HFF-Myc (cell line): ENCODE results near the gene IL10RA.

Experiments used
- DNase-seq: peaks from one replicate; pipeline ENCODE4 v3.0.0-alpha.2; 2011; ENCODE audit warnings: low read depth; ENCODE audit errors: extremely low read depth
- H3K4me3 ChIP-seq: replicated peaks from 2 replicates; pipeline ENCODE4 v1.5.1; 2011; ENCODE audit warnings: low read depth, mild to moderate bottlenecking, control low read depth, low read length
- CTCF ChIP-seq: IDR thresholded peaks from 2 replicates; pipeline ENCODE4 v1.5.1; 2012; ENCODE audit warnings: mild to moderate bottlenecking, low read depth, low read length, control low read depth; ENCODE audit errors: missing control alignments

The IL10RA gene

GRCh38 chr11:117997823-117998579 lies 11.8 kb downstream of the IL10RA start:
- TF ChIP-seq CTCF = no peak
- H3K4me3 ChIP-seq = no peak overlapping the region
- no peak for DNase-seq

GRCh38 chr11:117998664-117999353 lies 12.6 kb downstream of the IL10RA start:
- no peak for DNase-seq
- no peak overlapping the region for H3K4me3 ChIP-seq
- TF ChIP-seq CTCF = no peak

GRCh38 chr11:117999354-117999993 lies 13.3 kb downstream of the IL10RA start:
- no peak overlapping the region for H3K4me3 ChIP-seq
- TF ChIP-seq CTCF = no peak
- no peak for DNase-seq

GRCh38 chr11:118000067-118000849 lies 14.1 kb downstream of the IL10RA start:
- DNase-seq = no peak
- no peak overlapping the region for H3K4me3 ChIP-seq
- no peak for TF ChIP-seq CTCF

- DNase-seq = no peak
- H3K4me3 ChIP-seq = no peak overlapping the region
- TF ChIP-seq CTCF = no peak
Observed at GRCh38 chr11:118000850-118001228, 14.6 kb downstream of the IL10RA start.

GRCh38 chr11:118001494-118001971 lies 15.3 kb downstream of the IL10RA start:
- TF ChIP-seq CTCF = no peak
- no peak overlapping the region for H3K4me3 ChIP-seq
- no peak for DNase-seq
